NCI-H2227 treated with DMSO at 0.1 percent for 48 hours (cell line): ENCODE measurements around the gene OR2A1.
"Not testable (repeated sequence)": the region's sequence is repeated elsewhere in the genome, so short reads cannot be mapped to it uniquely, and the experiment has no call there.

Experiments used
- DNase-seq: peaks from one replicate; lab custom pipeline; 2025; lab: John Stamatoyannopoulos, UW

The OR2A1 gene

DNA sequence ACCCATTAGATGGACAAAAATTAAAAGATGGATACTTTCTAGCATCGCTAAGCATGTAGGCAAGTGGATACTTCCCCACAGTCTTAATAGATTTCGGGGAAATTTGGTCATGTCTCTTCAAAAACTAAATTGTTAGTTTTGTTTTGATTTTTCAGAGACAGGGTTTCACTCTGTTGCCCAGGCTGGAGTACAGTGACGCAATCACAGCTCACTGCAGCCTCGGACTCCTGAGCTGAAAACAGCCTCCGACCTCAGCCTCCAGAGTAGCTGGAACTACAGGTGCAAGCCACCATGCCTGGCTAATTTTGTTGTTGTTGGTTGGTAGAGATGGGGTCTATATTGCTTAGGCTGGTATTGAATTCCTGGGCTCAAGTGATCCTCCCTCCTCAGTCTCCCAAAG, 13.6 kb downstream of the OR2A1 start:
- not testable (repeated sequence) for DNase-seq

DNA sequence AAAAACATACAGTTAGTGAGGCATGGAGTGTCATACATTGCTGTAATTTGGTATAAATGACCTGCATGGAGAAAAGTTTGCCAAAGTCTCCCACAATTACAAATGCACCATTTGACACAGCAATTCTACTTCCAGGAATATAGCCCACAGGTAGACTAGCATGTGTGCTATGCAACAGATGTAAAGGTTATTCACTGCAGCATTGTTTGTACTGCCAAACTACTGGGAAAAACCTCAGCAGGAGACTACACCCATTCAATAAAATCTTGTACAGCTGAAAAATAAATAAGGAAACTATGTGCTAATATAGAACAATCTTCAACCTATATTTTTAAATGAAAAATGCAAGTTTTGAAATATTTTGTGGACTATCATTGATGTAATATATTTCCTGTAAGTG, 17.8 kb downstream of the OR2A1 start:
- DNase-seq = not testable (repeated sequence)

DNA sequence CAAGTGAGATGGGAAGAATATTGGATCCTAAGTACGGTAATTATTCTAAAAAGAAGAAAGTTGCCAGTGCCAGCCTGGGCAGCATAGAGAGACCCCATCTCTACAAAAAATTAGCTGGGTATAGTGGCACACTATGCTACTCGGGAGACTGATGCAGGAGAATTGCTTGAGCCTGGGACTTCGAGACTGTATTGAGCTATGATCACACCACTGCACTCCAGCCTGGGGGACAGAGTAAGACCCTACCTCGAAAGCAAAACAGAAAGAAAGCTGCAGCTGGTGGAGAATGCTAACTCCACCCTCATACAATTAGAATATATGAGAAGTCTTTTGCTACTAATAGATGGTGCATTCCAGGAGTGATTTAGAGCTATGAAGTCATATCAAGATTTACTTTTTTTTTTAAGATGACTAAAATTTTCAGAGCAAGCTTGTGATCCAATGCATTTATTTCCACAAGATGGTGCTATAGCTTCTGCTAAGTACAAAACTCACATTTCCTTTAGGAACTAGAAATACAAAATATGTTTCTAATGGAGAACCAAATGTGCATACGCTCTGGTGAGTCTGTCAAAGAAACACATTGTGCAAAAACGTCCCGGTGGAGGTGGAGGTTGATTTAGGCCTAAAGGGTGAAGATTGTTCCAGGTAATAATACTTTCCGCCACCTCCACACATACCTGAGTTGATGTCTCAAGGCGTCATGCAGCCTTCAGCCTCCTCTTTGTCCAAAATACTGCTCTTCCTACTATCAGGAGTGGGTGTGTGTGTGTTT, 19.2 kb downstream of the OR2A1 start:
- not testable (repeated sequence) for DNase-seq

DNA sequence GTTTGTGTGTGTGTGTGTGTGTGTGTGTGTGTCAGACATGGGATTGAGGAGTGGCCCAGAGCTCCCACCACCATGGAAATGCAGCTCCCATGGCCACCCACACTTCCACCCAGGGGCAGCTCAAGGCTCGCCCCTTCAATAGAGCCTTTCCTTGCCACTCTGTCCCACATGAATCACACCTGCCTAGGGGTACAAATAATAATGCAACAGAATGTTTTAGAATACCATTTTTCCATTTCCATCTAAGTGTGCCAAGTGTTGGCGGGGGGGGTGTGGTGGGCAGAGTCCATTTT, 19.7 kb downstream of the OR2A1 start:
- DNase-seq = not testable (repeated sequence)

DNA sequence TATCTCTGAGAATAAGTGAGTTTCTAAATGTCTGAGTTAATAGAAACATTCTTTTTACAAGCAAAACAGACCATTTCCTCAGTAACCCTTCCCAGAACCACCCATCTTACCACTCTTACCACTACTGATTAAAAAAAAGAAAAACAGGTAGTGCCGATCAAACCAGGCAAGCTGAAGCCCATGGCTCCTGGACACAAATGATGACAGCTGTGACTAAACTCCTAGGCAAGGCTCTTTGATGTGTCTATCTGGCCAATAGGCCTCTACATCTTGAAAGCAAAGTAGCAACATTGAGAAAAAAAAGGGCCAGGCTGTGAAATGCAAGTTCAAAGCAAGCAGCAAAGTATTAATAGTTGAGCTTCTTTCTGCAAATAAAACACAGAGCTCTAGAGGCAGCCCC, 36.4 kb downstream of the OR2A1 start:
- DNase-seq = not testable (repeated sequence)

DNA sequence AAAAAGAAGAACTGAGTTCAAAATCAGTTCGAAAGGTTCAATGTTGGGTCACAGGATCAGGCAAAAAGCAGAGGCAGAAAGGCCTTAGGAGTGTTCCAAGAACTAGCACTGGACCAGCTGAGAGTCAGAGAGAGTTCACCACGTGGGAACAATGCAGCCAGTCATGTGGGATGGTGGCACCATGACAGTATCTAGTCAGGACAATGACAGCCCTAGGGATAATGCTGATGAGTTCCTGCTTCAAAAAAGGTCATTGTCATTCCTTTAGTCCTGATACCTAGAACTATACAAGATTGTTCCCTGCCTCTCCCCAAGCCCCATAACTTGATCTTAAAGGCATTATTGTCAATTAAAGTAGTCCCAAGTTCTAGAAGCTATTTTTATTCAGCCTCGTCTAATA, 39.4 kb downstream of the OR2A1 start:
- DNase-seq = not testable (repeated sequence)

DNA sequence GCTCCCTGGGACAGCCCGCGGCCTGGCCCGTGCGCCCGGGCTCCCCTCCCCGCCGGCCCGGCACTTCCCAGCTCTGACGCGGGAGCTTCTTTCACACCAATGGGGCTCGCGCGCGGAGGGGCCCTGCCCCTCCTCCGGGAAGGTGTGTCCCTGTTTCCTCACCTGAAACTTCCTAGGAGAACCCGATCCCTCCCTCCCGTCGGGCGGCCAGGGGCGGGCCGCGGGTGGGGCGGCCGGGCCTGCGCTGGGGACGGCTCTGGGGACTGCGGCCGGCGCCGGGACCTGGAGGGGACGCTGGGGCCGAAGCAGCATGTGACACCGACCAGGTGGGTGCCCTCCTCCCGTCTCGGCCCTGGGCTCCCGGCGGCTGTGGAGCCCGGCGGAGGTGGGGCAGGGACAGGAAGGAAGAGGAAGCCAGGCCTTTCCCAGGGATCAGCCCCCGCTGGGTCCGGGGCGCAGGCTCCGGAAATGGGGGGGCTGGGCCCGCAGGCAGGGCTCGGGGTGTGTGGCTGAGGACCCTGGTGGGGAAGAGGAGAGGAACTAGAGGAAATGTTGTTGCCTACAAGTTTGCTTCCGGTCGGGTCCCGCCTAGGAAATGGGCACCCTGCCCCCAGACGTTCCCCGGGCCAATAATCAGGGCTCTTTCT, 43.1 kb downstream of the OR2A1 start, which contains the start of gene ARHGEF5:
Gene ARHGEF5, plus strand, starts transcription at position 227 of the 647 bp plus-strand sequence. CDS start 7,268 bp downstream, outside the sequence.
- DNase-seq = not testable (repeated sequence)

DNA sequence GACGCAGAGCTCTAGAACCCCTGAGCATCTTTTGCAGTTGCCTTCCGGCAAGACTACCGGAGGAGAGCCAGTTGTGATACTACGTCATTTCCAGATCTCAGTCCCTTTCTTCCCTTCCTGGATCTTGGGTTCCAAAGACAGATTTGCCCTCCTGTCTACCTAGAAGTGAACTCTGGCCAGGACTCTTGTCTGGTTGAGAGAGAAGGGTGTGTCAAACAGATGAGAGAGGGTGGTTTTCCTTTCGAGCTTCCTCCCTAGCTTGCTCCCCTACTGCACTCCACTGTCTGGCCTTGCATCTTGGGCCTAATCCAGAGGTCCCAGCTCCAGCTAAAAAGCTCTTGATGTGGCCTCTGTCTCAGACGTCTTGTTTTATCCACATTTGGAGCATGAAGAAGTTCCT, 44.0 kb downstream of the OR2A1 start:
- not testable (repeated sequence) for DNase-seq

DNA sequence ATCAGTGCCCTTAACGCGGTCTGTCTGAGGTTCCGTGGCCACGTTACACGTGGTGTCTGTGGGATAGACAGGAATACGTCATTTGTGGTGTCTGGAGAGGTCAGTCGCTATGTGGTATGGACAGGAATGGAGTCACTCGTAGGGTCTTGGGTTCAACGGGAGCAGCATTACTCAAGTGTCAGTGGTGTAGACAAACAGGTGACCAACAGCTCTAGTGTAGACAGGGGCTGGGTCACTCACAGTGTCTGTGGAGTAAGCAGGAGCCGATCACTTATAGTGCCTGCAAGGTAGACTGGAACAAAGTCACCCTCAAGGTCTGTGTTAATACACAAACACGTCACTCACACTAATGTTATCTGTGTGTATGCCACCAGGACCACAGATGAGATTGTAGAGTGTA, 44.6 kb downstream of the OR2A1 start:
- not testable (repeated sequence) for DNase-seq

DNA sequence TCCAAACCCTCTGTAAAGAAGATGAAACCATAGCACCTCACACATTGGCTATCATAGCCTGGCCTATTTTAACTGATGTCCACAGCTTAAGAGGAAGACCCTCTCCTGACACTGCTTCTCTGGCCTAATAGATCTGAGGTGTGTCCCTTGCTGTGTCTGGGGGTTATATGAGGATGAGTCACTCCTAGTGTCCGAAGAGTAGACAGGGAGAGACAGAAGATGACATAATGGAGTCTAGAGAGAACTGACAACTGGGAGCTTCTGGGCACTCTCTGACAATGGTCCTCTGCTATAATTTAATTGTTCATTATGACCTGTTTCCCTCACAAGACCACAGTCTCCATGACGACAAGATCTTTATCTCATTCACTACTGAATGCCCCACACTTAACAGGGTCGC, 49.8 kb downstream of the OR2A1 start:
- DNase-seq = not testable (repeated sequence)

DNA sequence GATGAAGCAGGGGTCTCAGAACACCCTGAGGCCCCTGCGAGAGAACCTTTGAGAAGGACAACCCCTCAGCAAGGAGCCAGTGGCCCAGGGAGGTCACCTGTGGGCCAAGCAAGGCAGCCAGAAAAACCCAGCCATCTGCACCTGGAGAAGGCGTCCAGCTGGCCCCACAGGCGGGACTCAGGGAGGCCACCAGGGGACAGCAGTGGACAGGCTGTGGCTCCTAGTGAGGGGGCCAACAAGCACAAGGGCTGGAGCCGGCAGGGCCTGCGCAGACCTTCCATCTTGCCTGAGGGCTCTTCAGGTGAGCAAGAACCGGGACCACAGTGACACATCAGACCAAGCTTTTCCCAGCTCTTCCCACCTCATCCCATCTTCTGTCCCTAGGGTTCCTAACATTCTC, 53.3 kb downstream of the OR2A1 start:
- DNase-seq = not testable (repeated sequence)

DNA sequence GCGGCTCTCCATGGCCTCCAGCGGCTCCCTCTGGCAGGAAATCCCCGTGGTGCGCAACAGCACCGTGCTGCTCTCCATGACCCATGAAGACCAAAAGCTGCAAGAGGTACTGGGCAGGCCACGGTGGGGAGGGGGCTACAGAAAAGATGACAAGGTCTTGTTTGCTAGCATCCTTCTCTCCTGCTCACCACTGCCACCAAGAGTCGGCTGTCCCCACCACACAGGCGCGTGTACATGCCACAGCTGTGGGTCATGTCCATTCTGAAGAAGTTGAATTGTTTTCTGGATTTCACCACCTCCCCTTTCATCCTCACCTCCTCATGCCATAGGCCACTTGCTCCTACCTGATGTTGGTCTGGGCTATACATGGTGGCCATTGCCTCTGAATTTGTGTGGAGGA, 55.0 kb downstream of the OR2A1 start:
- not testable (repeated sequence) for DNase-seq

DNA sequence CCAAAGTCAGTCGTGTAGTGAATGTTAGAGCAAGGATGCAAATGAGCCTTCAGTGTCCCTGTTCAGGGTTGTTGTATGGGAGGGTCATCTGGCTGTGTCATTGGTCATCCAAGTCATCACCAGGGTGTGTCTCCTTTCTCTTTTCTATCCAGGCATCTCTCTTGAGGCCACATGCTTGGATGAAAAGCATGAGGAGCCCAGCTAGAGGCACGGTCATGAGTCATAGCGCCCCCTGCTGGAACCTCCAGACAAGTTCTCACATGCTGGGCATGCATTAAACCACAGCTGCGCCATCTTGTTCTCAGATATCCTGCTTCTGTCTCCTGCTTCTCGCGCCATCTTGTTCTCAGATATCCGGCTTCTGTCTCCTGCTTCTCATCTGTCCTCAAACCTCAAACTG, 57.0 kb downstream of the OR2A1 start:
- not testable (repeated sequence) for DNase-seq
